ENCODE results near the gene FIGN.

- TF ChIP-seq EZH2 (IDR thresholded peaks at IDR 0.05; ENCODE audit: low read length, unreplicated experiment) = no peak
- TF ChIP-seq CTCF (conservative IDR thresholded peaks at IDR 0.05; ENCODE audit: low read depth, low read length) = no peak
- no peak for TF ChIP-seq EZH2phosphoT487 (IDR thresholded peaks at IDR 0.05; ENCODE audit: borderline replicate concordance, low read length)
These were observed 78.5 kb downstream of the FIGN start for GRCh38 chr2:163657281-163657656.
